Endothelial cell of umbilical vein (primary cell): ENCODE data around the gene PLIN5. TPM values are rescaled to one million over a fixed set of nuclear protein-coding genes. Genes with fewer than 3 reads are reported as not detected.

Experiments used
- BruUV-seq: library from RNA; stranded (reverse); fragments of 400-500 nt; replicated peaks from 2 replicates; lab custom pipeline; 2021; lab: Mats Ljungman, UMichigan
- CTCF ChIA-PET: fragments of 300-600, 350-600 bp; sonication (Branson Sonifier 250); formaldehyde crosslinking; loops from one replicate; lab custom pipeline; 2021; ENCODE audit warnings: antibody characterized with exemption, inconsistent platforms; lab: Charles Lee
- POLR2A ChIA-PET: fragments of 300-600, 350-600 bp; sonication (Branson Sonifier 250); formaldehyde crosslinking; loops from one replicate; lab custom pipeline; 2021; ENCODE audit warnings: antibody characterized with exemption, inconsistent platforms; lab: Charles Lee
- DNase-seq: peaks from one replicate; pipeline ENCODE4 v3.0.0-alpha.2; 2011; ENCODE audit warnings: low read depth, low spot score
- FAIRE-seq: peaks from 2 replicates; lab custom pipeline; 2011; peaks lifted over from hg19 to GRCh38; lab: Jason Lieb, UNC
- H2AFZ ChIP-seq: 2 replicates; pipeline ENCODE4 v1.6.0; 2012; ENCODE audit warnings: low read depth, low read length, control low read depth, inconsistent platforms
- H3K27ac ChIP-seq: 2 replicates; pipeline ENCODE4 v1.5.1; 2011; ENCODE audit warnings: low read depth, mild to moderate bottlenecking, control low read depth, low read length, moderate library complexity; ENCODE audit not compliant: insufficient read depth
- H3K27me3 ChIP-seq, 2 experiments: 2 replicates each; pipeline versions ENCODE4 v1.6.0 to v1.6.1; 2011; ENCODE audit warnings: low read length in 2 of 2, mixed read lengths in 1 of 2; ENCODE audit not compliant: control insufficient read depth in 2 of 2, insufficient read depth in 2 of 2
- H3K36me3 ChIP-seq, 2 experiments: 2 replicates in 1 of 2; 3 replicates in 1 of 2; pipeline ENCODE4 v1.5.1; 2011; ENCODE audit warnings: low read length in 2 of 2, mild to moderate bottlenecking in 1 of 2, moderate library complexity in 1 of 2; ENCODE audit not compliant: control insufficient read depth in 2 of 2, insufficient read depth in 2 of 2; ENCODE audit errors: extremely low read depth in 1 of 2
- H3K4me1 ChIP-seq: 3 replicates; pipeline ENCODE4 v1.5.1; 2011; ENCODE audit warnings: mild to moderate bottlenecking, low read length; ENCODE audit not compliant: control insufficient read depth, insufficient read depth; ENCODE audit errors: extremely low read depth
- H3K4me2 ChIP-seq: 2 replicates; pipeline ENCODE4 v1.6.1; 2011; ENCODE audit warnings: low read length, control low read depth, mixed read lengths; ENCODE audit not compliant: insufficient read depth
- H3K4me3 ChIP-seq, 3 experiments: fragments of 200-600 bp in 1 of 3; sonication (generic), shearing (Covaris generic) in 1 of 3; replicated peaks in 1 of 3; 2 replicates each; pipeline ENCODE4 v1.5.1; 2011 to 2016; ENCODE audit warnings: control low read depth in 3 of 3, low read length in 3 of 3, mild to moderate bottlenecking in 2 of 3, inconsistent platforms in 1 of 3, low read depth in 1 of 3, moderate library complexity in 1 of 3; ENCODE audit not compliant: insufficient read depth in 1 of 3
- H3K79me2 ChIP-seq: 2 replicates; pipeline ENCODE4 v1.6.0; 2012; ENCODE audit warnings: low read length, inconsistent platforms; ENCODE audit not compliant: control insufficient read depth, insufficient read depth
- H3K9ac ChIP-seq: replicated peaks from 2 replicates; pipeline ENCODE3; 2011; ENCODE audit warnings: low read length, control low read depth; ENCODE audit not compliant: insufficient read depth; ENCODE audit errors: extremely low read depth
- H3K9me1 ChIP-seq: replicated peaks from 3 replicates; pipeline ENCODE4 v1.6.0; 2011; ENCODE audit warnings: mild to moderate bottlenecking, low read length; ENCODE audit not compliant: control insufficient read depth, insufficient read depth; ENCODE audit errors: extremely low read depth
- H3K9me3 ChIP-seq: replicated peaks from 2 replicates; pipeline ENCODE4 v1.5.1; 2012; ENCODE audit warnings: low read length, inconsistent platforms; ENCODE audit not compliant: control insufficient read depth, insufficient read depth
- H4K20me1 ChIP-seq: replicated peaks from 2 replicates; pipeline ENCODE3; 2011; ENCODE audit warnings: mild to moderate bottlenecking, low read length; ENCODE audit not compliant: control insufficient read depth, insufficient read depth; ENCODE audit errors: extremely low read depth
- CTCF ChIP-seq, 2 donors: IDR thresholded peaks; 1 replicate in 1 of 2; 2 replicates in 1 of 2; pipeline ENCODE4 v1.5.1; 2011; ENCODE audit warnings: low read length in 2 of 2, mild to moderate bottlenecking in 2 of 2, moderate library complexity in 2 of 2, control low read depth in 1 of 2, inconsistent platforms in 1 of 2, low read depth in 1 of 2; ENCODE audit not compliant: insufficient read depth in 1 of 2; ENCODE audit errors: extremely low read depth in 1 of 2
- EZH2 ChIP-seq: IDR thresholded peaks from 2 replicates; pipeline ENCODE4 v1.6.1; 2012; ENCODE audit warnings: borderline replicate concordance, low read depth, mild to moderate bottlenecking, moderate library complexity, low read length, inconsistent platforms; ENCODE audit not compliant: severe bottlenecking
- JUN ChIP-seq: IDR thresholded peaks from 2 replicates; pipeline ENCODE4 v1.6.1; 2011; ENCODE audit warnings: borderline replicate concordance, low read depth; ENCODE audit not compliant: insufficient read length, insufficient read depth
- MAX ChIP-seq: IDR thresholded peaks from 2 replicates; pipeline ENCODE4 v1.6.1; 2011; ENCODE audit not compliant: insufficient read depth, insufficient read length
- POLR2A ChIP-seq: IDR thresholded peaks from 2 replicates; pipeline ENCODE4 v1.6.1; 2012; ENCODE audit warnings: low read depth, mild to moderate bottlenecking, control low read depth, low read length
- dilution Hi-C: fragments of 300-500 bp; cut with MboI; formaldehyde crosslinking; loops from one replicate; pipeline ENCODE4 v1.15.0; 2019; ENCODE audit warnings: low sequenced_read_pairs; ENCODE audit not compliant: extremely low pct_ligation_motif_present
- intact Hi-C: fragments of 100-400 bp; cut with micrococcal nuclease; formaldehyde crosslinking; loops from one replicate; pipeline ENCODE4 v1.10.0; 2022
- polyA plus RNA-seq, 4 experiments: library from polyadenylated mRNA; depleted of rRNA in 3 of 4; stranded (reverse) in 3 of 4; unstranded in 1 of 4; fragments of >200 nt; gene quantifications; 2 replicates each; pipeline versions ENCODE4 v1.2.1 to v1.2.3, GENCODE V29; 2011 to 2012; ENCODE audit warnings: missing spikeins in 1 of 4
- total RNA-seq: library from RNA; stranded (reverse); gene quantifications from 2 replicates; pipeline ENCODE4 v1.2.3, GENCODE V29; 2021

The PLIN5 gene
- total and polyA plus RNA-seq, 2 donors (not counting 3 experiments of a cell fraction or from before 2014, with no cell fraction given) = 0.17 to 0.24 TPM

GRCh38 chr19:4473011-4473762 lies 61.8 kb downstream of the PLIN5 start:
- POLR2A ChIA-PET = no interaction called here
- Histone ChIP-seq H3K9me1 (no peaks in the 10 kb centered on the region), H3K36me3 (peaks cover 9 to 15% of the 10 kb centered on the region in 2 experiments), H3K9ac (peak overlapping the region; percentile 67), H3K4me2 (peak overlapping the region; percentile 74), H3K4me3 (peak overlapping the region; percentile 65 to 94 (median 93)), H3K27ac (no peak overlapping the region), H3K4me1 (peaks cover 12% of the 10 kb centered on the region), H3K79me2 (peaks cover 27% of the 10 kb centered on the region), H3K27me3 (no peaks in the 10 kb centered on the region), H2AFZ (no peak overlapping the region), H4K20me1 (no peaks in the 10 kb centered on the region), H3K9me3 (no peaks in the 10 kb centered on the region)
- TF ChIP-seq JUN = no peak
- TF ChIP-seq POLR2A = no peak
- no peak for TF ChIP-seq MAX
- TF ChIP-seq CTCF (IDR thresholded peaks at IDR 0.05; ENCODE audit: extremely low read depth in 1 of 2, insufficient read depth in 1 of 2, low read depth in 1 of 2, low read length in 2 of 2) = no peak
- no peak for TF ChIP-seq EZH2
- FAIRE-seq = no peak
- no TSS peak for BruUV-seq
- intact Hi-C loops (loop anchor here (5.0 kb wide), 1 partner anchor 164 kb away; the partner anchor contains the start of gene TNFAIP8L1), dilution Hi-C loops (no loop called here)
- CTCF ChIA-PET = interaction anchor here (0.5 to 2.6 kb wide), 4 partner anchors 9 to 52 kb away, joined by 3 to 13 read pairs (median 4); no protein-coding TSS in a partner anchor
- no peak for DNase-seq

Other genes with a start within 250 kb of the PLIN5 start
- gene TMIGD2, start 232.8 kb downstream of the PLIN5 start, total RNA-seq = not detected in 2 replicates
- gene TMIGD2, start 232.8 kb downstream of the PLIN5 start, polyA plus RNA-seq = not detected in 2 replicates
- gene FSD1, start 230.6 kb downstream of the PLIN5 start, total RNA-seq = 25.8 and 26.0 TPM in 2 replicates
- gene FSD1, start 230.6 kb downstream of the PLIN5 start, polyA plus RNA-seq = 55.5 and 95.4 TPM in 2 replicates
- 11.8 and 12.2 TPM in 2 replicates for gene STAP2, start 196.4 kb downstream of the PLIN5 start, total RNA-seq
- gene STAP2, start 196.4 kb downstream of the PLIN5 start, polyA plus RNA-seq = 21.7 and 21.8 TPM in 2 replicates
- 21.1 and 22.1 TPM in 2 replicates for gene MPND, start 191.7 kb downstream of the PLIN5 start, total RNA-seq
- gene MPND, start 191.7 kb downstream of the PLIN5 start, polyA plus RNA-seq = 13.8 and 14.8 TPM in 2 replicates
- gene SH3GL1, start 134.7 kb downstream of the PLIN5 start, total RNA-seq = 143 and 153 TPM in 2 replicates
- gene SH3GL1, start 134.7 kb downstream of the PLIN5 start, polyA plus RNA-seq = 145 and 191 TPM in 2 replicates
- 44.5 and 47.8 TPM in 2 replicates for gene CHAF1A, start 132.6 kb downstream of the PLIN5 start, total RNA-seq
- 19.5 and 32.1 TPM in 2 replicates for gene CHAF1A, start 132.6 kb downstream of the PLIN5 start, polyA plus RNA-seq
- gene UBXN6, start 77.4 kb downstream of the PLIN5 start, total RNA-seq = 78.5 and 84.5 TPM in 2 replicates
- 93.7 and 171 TPM in 2 replicates for gene UBXN6, start 77.4 kb downstream of the PLIN5 start, polyA plus RNA-seq
- gene HDGFL2, start 62.9 kb downstream of the PLIN5 start, total RNA-seq = 79.6 and 89.9 TPM in 2 replicates
- gene HDGFL2, start 62.9 kb downstream of the PLIN5 start, polyA plus RNA-seq = 27.2 and 39.1 TPM in 2 replicates
- gene PLIN4, start 16.7 kb downstream of the PLIN5 start, total RNA-seq = not detected in 2 replicates
- 0.01 TPM in 1 of 2 replicates, not detected in the other for gene PLIN4, start 16.7 kb downstream of the PLIN5 start, polyA plus RNA-seq
- gene LRG1, start 4.8 kb upstream of the PLIN5 start, total RNA-seq = 0.31 and 0.42 TPM in 2 replicates
- 0.21 and 0.24 TPM in 2 replicates for gene LRG1, start 4.8 kb upstream of the PLIN5 start, polyA plus RNA-seq
- 166 and 176 TPM in 2 replicates for gene SEMA6B, start 24.5 kb upstream of the PLIN5 start, total RNA-seq
- 97.8 and 108 TPM in 2 replicates for gene SEMA6B, start 24.5 kb upstream of the PLIN5 start, polyA plus RNA-seq
- 53.7 and 56.1 TPM in 2 replicates for gene TNFAIP8L1, start 104.3 kb upstream of the PLIN5 start, total RNA-seq
- gene TNFAIP8L1, start 104.3 kb upstream of the PLIN5 start, polyA plus RNA-seq = 40.0 and 44.8 TPM in 2 replicates
- gene MYDGF, start 135.1 kb upstream of the PLIN5 start, total RNA-seq = 187 and 191 TPM in 2 replicates
- gene MYDGF, start 135.1 kb upstream of the PLIN5 start, polyA plus RNA-seq = 337 and 358 TPM in 2 replicates
- gene DPP9, start 188.6 kb upstream of the PLIN5 start, total RNA-seq = 87.6 and 98.0 TPM in 2 replicates
- gene DPP9, start 188.6 kb upstream of the PLIN5 start, polyA plus RNA-seq = 31.5 and 38.3 TPM in 2 replicates